Neural cell (in vitro differentiated cells): ENCODE data around the gene SMAD7. TPM values are rescaled to one million over a fixed set of nuclear protein-coding genes. Genes with fewer than 3 reads are reported as not detected.

Source experiments
- H2AFZ ChIP-seq: fragments of 200-600, 300-800 bp; sonication (generic), shearing (Covaris generic); 2 replicates; pipeline ENCODE4 v1.6.0; 2014; ENCODE audit warnings: low read depth, mild to moderate bottlenecking, antibody characterized with exemption, low read length, moderate library complexity
- H3F3A ChIP-seq: fragments of 200-600 bp; shearing (Covaris generic); 2 replicates; pipeline ENCODE4 v1.6.1; 2016; ENCODE audit warnings: mild to moderate bottlenecking, moderate library complexity, mixed read lengths, antibody characterized with exemption, low read length; ENCODE audit not compliant: insufficient read depth, poor library complexity, severe bottlenecking
- H3K27ac ChIP-seq: fragments of 200-600, 300-800 bp; sonication (generic), shearing (Covaris generic); 2 replicates; pipeline ENCODE4 v1.5.1; 2014; ENCODE audit warnings: mild to moderate bottlenecking, low read length, moderate library complexity
- H3K27me3 ChIP-seq: fragments of 300-800, 200-600 bp; sonication (generic), shearing (Covaris generic); 2 replicates; pipeline ENCODE4 v1.6.0; 2014; ENCODE audit warnings: mild to moderate bottlenecking, low read depth, low read length, moderate library complexity; ENCODE audit not compliant: insufficient read depth
- H3K36me3 ChIP-seq: fragments of 300-800, 200-600 bp; sonication (generic), shearing (Covaris generic); 2 replicates; pipeline ENCODE4 v1.5.1; 2014; ENCODE audit warnings: mild to moderate bottlenecking, antibody characterized with exemption, low read length, moderate library complexity; ENCODE audit not compliant: insufficient read depth
- H3K4me2 ChIP-seq: fragments of 300-800, 200-600 bp; sonication (generic), shearing (Covaris generic); 2 replicates; pipeline ENCODE4 v1.6.0; 2014; ENCODE audit warnings: mild to moderate bottlenecking, low read length
- H3K4me3 ChIP-seq: fragments of 300-800, 200-600 bp; sonication (generic), shearing (Covaris generic); 2 replicates; pipeline ENCODE4 v1.5.1; 2014; ENCODE audit warnings: mild to moderate bottlenecking, low read length, moderate library complexity
- H3K79me2 ChIP-seq: fragments of 200-600 bp; shearing (Covaris generic); replicated peaks from 2 replicates; pipeline ENCODE4 v1.6.0; 2014; ENCODE audit warnings: mild to moderate bottlenecking, low read length, moderate library complexity; ENCODE audit not compliant: insufficient read depth
- H3K9ac ChIP-seq: fragments of 300-800, 200-600 bp; sonication (generic), shearing (Covaris generic); 2 replicates; pipeline ENCODE4 v1.6.1; 2016; ENCODE audit warnings: mild to moderate bottlenecking, low read length, mixed read lengths
- H3K9me2 ChIP-seq: fragments of 200-600 bp; shearing (Covaris generic); 2 replicates; pipeline ENCODE4 v1.6.1; 2016; ENCODE audit warnings: mild to moderate bottlenecking, low read length, mixed read lengths; ENCODE audit not compliant: insufficient read depth
- H3K9me3 ChIP-seq: fragments of 200-600, 300-800 bp; sonication (generic), shearing (Covaris generic); 2 replicates; pipeline ENCODE4 v1.6.1; 2016; ENCODE audit warnings: mild to moderate bottlenecking, mixed run types, low read length, moderate library complexity, mixed read lengths
- H4K20me1 ChIP-seq: fragments of 200-600 bp; shearing (Covaris generic); 2 replicates; pipeline ENCODE4 v1.6.1; 2016; ENCODE audit warnings: mild to moderate bottlenecking, mixed run types; ENCODE audit not compliant: insufficient read depth
- CTCF ChIP-seq: fragments of 450-650 bp; IDR thresholded peaks from 2 replicates; pipeline ENCODE4 v1.5.1; 2014; ENCODE audit warnings: antibody characterized with exemption, mild to moderate bottlenecking, moderate library complexity; ENCODE audit not compliant: poor library complexity, severe bottlenecking
- EP300 ChIP-seq: fragments of 450-650 bp; conservative IDR thresholded peaks from 2 replicates; pipeline ENCODE4 v1.6.1; 2014; ENCODE audit warnings: antibody characterized with exemption, mild to moderate bottlenecking, moderate library complexity; ENCODE audit not compliant: poor library complexity, severe bottlenecking
- EZH2 ChIP-seq: fragments of 200-600, 300-800 bp; shearing (Covaris generic), sonication (generic); IDR thresholded peaks from 2 replicates; pipeline ENCODE4 v1.6.1; 2014; ENCODE audit warnings: antibody characterized with exemption, low read length, borderline replicate concordance, mild to moderate bottlenecking; ENCODE audit not compliant: insufficient read depth, poor library complexity, severe bottlenecking
- MXI1 ChIP-seq: fragments of 450-650 bp; conservative IDR thresholded peaks from 2 replicates; pipeline ENCODE4 v1.6.1; 2014; ENCODE audit warnings: antibody characterized with exemption, mild to moderate bottlenecking; ENCODE audit not compliant: poor library complexity, severe bottlenecking
- POLR2AphosphoS5 ChIP-seq: IDR thresholded peaks from 2 replicates; pipeline ENCODE4 v1.6.1; 2012
- RAD21 ChIP-seq: fragments of 450-650 bp; conservative IDR thresholded peaks from 2 replicates; pipeline ENCODE4 v1.6.1; 2014; ENCODE audit warnings: antibody characterized with exemption, mild to moderate bottlenecking, moderate library complexity
- REST ChIP-seq: IDR thresholded peaks from 2 replicates; pipeline ENCODE4 v1.6.1; 2012; ENCODE audit warnings: borderline replicate concordance
- SMC3 ChIP-seq: fragments of 450-650 bp; conservative IDR thresholded peaks from 2 replicates; pipeline ENCODE4 v1.6.1; 2014; ENCODE audit warnings: antibody characterized with exemption, mild to moderate bottlenecking, moderate library complexity; ENCODE audit not compliant: poor library complexity
- TAF1 ChIP-seq: IDR thresholded peaks from 2 replicates; pipeline ENCODE4 v1.6.1; 2012; ENCODE audit warnings: low read depth
- polyA plus RNA-seq: library from polyadenylated mRNA; depleted of rRNA; stranded (reverse); fragments of >200 nt; gene quantifications from 2 replicates; pipeline ENCODE4 v1.2.3, GENCODE V29; 2014

The SMAD7 gene
- polyA plus RNA-seq, 1 donor from 2014 or later: 3.8 TPM

GRCh38 chr18:48919547-48919946 is 31.2 kb downstream of the SMAD7 start:
- H3F3A ChIP-seq: no peaks in the 10 kb centered on the region
- no peaks in the 10 kb centered on the region for H4K20me1 ChIP-seq
- no peak overlapping the region for H2AFZ ChIP-seq
- H3K9ac ChIP-seq: no peak overlapping the region
- no peaks in the 10 kb centered on the region for H3K9me3 ChIP-seq
- no peak overlapping the region for H3K27ac ChIP-seq
- no peaks in the 10 kb centered on the region for H3K9me2 ChIP-seq
- TF ChIP-seq MXI1: no peak
- no peak for TF ChIP-seq TAF1
- no peak for TF ChIP-seq POLR2AphosphoS5
- TF ChIP-seq EP300: no peak
- no peak for TF ChIP-seq REST
- no peak for TF ChIP-seq RAD21
- no peak for TF ChIP-seq SMC3
- no peak for TF ChIP-seq EZH2
- TF ChIP-seq CTCF: no peak
- no peaks in the 10 kb centered on the region for H3K79me2 ChIP-seq
- H3K4me2 ChIP-seq: no peak overlapping the region
- H3K36me3 ChIP-seq: no peaks in the 10 kb centered on the region
- H3K27me3 ChIP-seq: no peaks in the 10 kb centered on the region
- H3K4me3 ChIP-seq: no peak overlapping the region

- Histone ChIP-seq H3K4me2 (no peak overlapping the region), H3K36me3 (no peaks in the 10 kb centered on the region), H3K9me2 (no peaks in the 10 kb centered on the region), H3K9me3 (no peaks in the 10 kb centered on the region), H3K79me2 (no peaks in the 10 kb centered on the region), H3F3A (no peaks in the 10 kb centered on the region), H2AFZ (no peak overlapping the region), H3K9ac (no peak overlapping the region), H3K27me3 (no peaks in the 10 kb centered on the region), H3K4me3 (no peak overlapping the region), H4K20me1 (no peaks in the 10 kb centered on the region), H3K27ac (no peak overlapping the region)
- TF ChIP-seq EP300 (no peak), EZH2 (no peak), CTCF (no peak), TAF1 (no peak), REST (no peak), SMC3 (no peak), MXI1 (no peak), POLR2AphosphoS5 (no peak), RAD21 (no peak)
These were observed 31.9 kb downstream of the SMAD7 start for GRCh38 chr18:48918660-48919456.
